BLaER1 (cell line): ENCODE data around the gene SLC7A4.

Experiments used
- H3K27ac ChIP-seq: shearing (Covaris generic); formaldehyde crosslinking; 2 replicates; pipeline ENCODE4 v1.8.1; 2022
- H3K27me3 ChIP-seq: shearing (Covaris generic); formaldehyde crosslinking; 2 replicates; pipeline ENCODE4 v1.8.1; 2022
- H3K36me3 ChIP-seq: shearing (Covaris generic); formaldehyde crosslinking; 2 replicates; pipeline ENCODE4 v1.8.1; 2022
- H3K4me1 ChIP-seq: shearing (Covaris generic); formaldehyde crosslinking; 2 replicates; pipeline ENCODE4 v1.8.1; 2022
- H3K4me2 ChIP-seq: shearing (Covaris generic); formaldehyde crosslinking; 2 replicates; pipeline ENCODE4 v1.8.1; 2022
- H3K4me3 ChIP-seq: shearing (Covaris generic); formaldehyde crosslinking; 2 replicates; pipeline ENCODE4 v1.8.1; 2022
- H3K9ac ChIP-seq: shearing (Covaris generic); formaldehyde crosslinking; 2 replicates; pipeline ENCODE4 v1.8.1; 2022
- H3K9me3 ChIP-seq: shearing (Covaris generic); formaldehyde crosslinking; 2 replicates; pipeline ENCODE4 v1.8.1; 2022
- H4K20me1 ChIP-seq: shearing (Covaris generic); formaldehyde crosslinking; 2 replicates; pipeline ENCODE4 v1.8.1; 2022
- Cebpa-rat ChIP-seq: shearing (Covaris generic); IDR thresholded peaks from 2 replicates; pipeline ENCODE4 v1.8.1; 2022

Gene SLC7A4

GRCh38 chr22:20998411-20999336 lies 33.7 kb downstream of the SLC7A4 start:
- Histone ChIP-seq H3K27me3 (no peaks in the 10 kb centered on the region), H3K4me3 (no peak overlapping the region), H3K9me3 (no peaks in the 10 kb centered on the region), H3K9ac (0 out of 2 replicates have a peak overlapping the region, but pooled peaks have one; percentile 90), H3K36me3 (peaks cover 67% of the 10 kb centered on the region), H3K4me1 (peaks cover 30% of the 10 kb centered on the region), H3K4me2 (no peak overlapping the region), H4K20me1 (peaks cover 48% of the 10 kb centered on the region), H3K27ac (no peak overlapping the region)
- no peak for TF ChIP-seq Cebpa-rat

GRCh38 chr22:20997536-20998257 lies 34.7 kb downstream of the SLC7A4 start:
- Histone ChIP-seq H3K27me3 (no peaks in the 10 kb centered on the region), H3K4me1 (peaks cover 20% of the 10 kb centered on the region), H4K20me1 (peaks cover 48% of the 10 kb centered on the region), H3K27ac (no peak overlapping the region), H3K9ac (no peak overlapping the region), H3K9me3 (no peaks in the 10 kb centered on the region), H3K4me3 (no peak overlapping the region), H3K4me2 (no peak overlapping the region), H3K36me3 (peaks cover 77% of the 10 kb centered on the region)
- no peak for TF ChIP-seq Cebpa-rat

- TF ChIP-seq Cebpa-rat = no peak
- Histone ChIP-seq H4K20me1 (peaks cover 48% of the 10 kb centered on the region), H3K4me1 (peaks cover 19% of the 10 kb centered on the region), H3K36me3 (peaks cover 85% of the 10 kb centered on the region), H3K9me3 (no peaks in the 10 kb centered on the region), H3K4me3 (no peak overlapping the region), H3K27ac (no peak overlapping the region), H3K9ac (no peak overlapping the region), H3K27me3 (no peaks in the 10 kb centered on the region), H3K4me2 (no peak overlapping the region)
Measured at GRCh38 chr22:20996598-20997535, 35.5 kb downstream of the SLC7A4 start.

- Histone ChIP-seq H3K4me3 (no peak overlapping the region), H3K36me3 (peaks cover 94% of the 10 kb centered on the region), H3K4me1 (peaks cover 16% of the 10 kb centered on the region), H3K9ac (no peak overlapping the region), H4K20me1 (peaks cover 46% of the 10 kb centered on the region), H3K27me3 (no peaks in the 10 kb centered on the region), H3K27ac (no peak overlapping the region), H3K4me2 (no peak overlapping the region), H3K9me3 (no peaks in the 10 kb centered on the region)
- TF ChIP-seq Cebpa-rat = no peak
Measured at GRCh38 chr22:20996031-20996410, 36.3 kb downstream of the SLC7A4 start.

GRCh38 chr22:20995329-20996030 lies 36.9 kb downstream of the SLC7A4 start:
- TF ChIP-seq Cebpa-rat = no peak
- Histone ChIP-seq H3K9me3 (no peaks in the 10 kb centered on the region), H3K9ac (no peak overlapping the region), H4K20me1 (peaks cover 40% of the 10 kb centered on the region), H3K4me2 (no peak overlapping the region), H3K27me3 (no peaks in the 10 kb centered on the region), H3K36me3 (peaks cover 99% of the 10 kb centered on the region), H3K4me1 (peaks cover 10% of the 10 kb centered on the region), H3K27ac (no peak overlapping the region), H3K4me3 (no peak overlapping the region)

- H3K4me1 ChIP-seq = peaks cover 8% of the 10 kb centered on the region
- TF ChIP-seq Cebpa-rat = no peak
- no peaks in the 10 kb centered on the region for H3K9me3 ChIP-seq
- H4K20me1 ChIP-seq = peaks cover 34% of the 10 kb centered on the region
- no peak overlapping the region for H3K4me2 ChIP-seq
- peaks cover 99% of the 10 kb centered on the region for H3K36me3 ChIP-seq
- no peaks in the 10 kb centered on the region for H3K27me3 ChIP-seq
- H3K9ac ChIP-seq = no peak overlapping the region
- H3K27ac ChIP-seq = no peak overlapping the region
- H3K4me3 ChIP-seq = no peak overlapping the region
Measured at GRCh38 chr22:20994902-20995241, 37.5 kb downstream of the SLC7A4 start.

- no peaks in the 10 kb centered on the region for H3K27me3 ChIP-seq
Measured at GRCh38 chr22:20994128-20994901, 38.0 kb downstream of the SLC7A4 start.

GRCh38 chr22:20993304-20994127 lies 38.8 kb downstream of the SLC7A4 start:
- H3K27ac ChIP-seq = no peak overlapping the region
- H3K4me3 ChIP-seq = no peak overlapping the region
- no peaks in the 10 kb centered on the region for H3K9me3 ChIP-seq
- H4K20me1 ChIP-seq = peaks cover 25% of the 10 kb centered on the region
- no peaks in the 10 kb centered on the region for H3K27me3 ChIP-seq
- H3K4me1 ChIP-seq = peaks cover 18% of the 10 kb centered on the region
- no peak for TF ChIP-seq Cebpa-rat
- H3K36me3 ChIP-seq = peaks cover 94% of the 10 kb centered on the region
- no peak overlapping the region for H3K9ac ChIP-seq
- H3K4me2 ChIP-seq = no peak overlapping the region

More at GRCh38 chr22:20994128-20994901, 38.0 kb downstream of the SLC7A4 start:
- Histone ChIP-seq H3K4me1 (peaks cover 10% of the 10 kb centered on the region), H3K27ac (no peak overlapping the region), H4K20me1 (peaks cover 30% of the 10 kb centered on the region), H3K4me2 (no peak overlapping the region), H3K4me3 (no peak overlapping the region), H3K9me3 (no peaks in the 10 kb centered on the region), H3K36me3 (peaks cover 94% of the 10 kb centered on the region), H3K9ac (no peak overlapping the region)
- no peak for TF ChIP-seq Cebpa-rat
